Thymus (tissue), 11 donors: Measurements from ENCODE around the gene SUSD6. TPM values are rescaled to one million over a fixed set of nuclear protein-coding genes. Genes with fewer than 3 reads are reported as not detected.
"Not testable (repeated sequence)": the region's sequence is repeated elsewhere in the genome, so short reads cannot be mapped to it uniquely, and the experiment has no call there.

Experiments used
- DNase-seq, 9 donors: peaks; one replicate each; pipeline ENCODE4 v3.0.0-alpha.2; 2013; ENCODE audit warnings: low spot score in 9 of 9, low read depth in 6 of 9, missing footprints in 1 of 9
- H3K27ac ChIP-seq, 2 donors: one replicate each; pipeline ENCODE4 v1.5.1; 2013; ENCODE audit warnings: control low read depth in 1 of 2, low read depth in 1 of 2, low read length in 1 of 2, mild to moderate bottlenecking in 1 of 2, moderate library complexity in 1 of 2
- H3K27me3 ChIP-seq, 2 donors: one replicate each; pipeline ENCODE4 v1.5.1; 2013; ENCODE audit warnings: low read length in 1 of 2; ENCODE audit not compliant: control insufficient read depth in 2 of 2, insufficient read depth in 1 of 2
- H3K36me3 ChIP-seq, 2 donors: one replicate each; pipeline ENCODE4 v1.5.1; 2013; ENCODE audit warnings: low read length in 1 of 2, mild to moderate bottlenecking in 1 of 2, moderate library complexity in 1 of 2; ENCODE audit not compliant: control insufficient read depth in 2 of 2, insufficient read depth in 2 of 2
- H3K4me1 ChIP-seq, 2 donors: one replicate each; pipeline ENCODE4 v1.5.1; 2013; ENCODE audit warnings: low read length in 2 of 2; ENCODE audit not compliant: control insufficient read depth in 2 of 2, insufficient read depth in 2 of 2
- H3K4me3 ChIP-seq, 2 donors: one replicate each; pipeline ENCODE4 v1.5.1; 2013; ENCODE audit warnings: low read length in 2 of 2, control low read depth in 1 of 2, mild to moderate bottlenecking in 1 of 2
- H3K9me3 ChIP-seq, 2 donors: one replicate each; pipeline ENCODE4 v1.5.1; 2013; ENCODE audit warnings: low read length in 1 of 2, mild to moderate bottlenecking in 1 of 2; ENCODE audit not compliant: control insufficient read depth in 2 of 2, insufficient read depth in 1 of 2
- WGBS: extraction: QIAGEN DNeasy Blood & Tissue Kit; methylation state at CpG from one replicate; pipeline ENCODE4 v1.1.7; 2013; 5-methylcytosine and 5-hydroxymethylcytosine counted together
- polyA plus RNA-seq: library from polyadenylated mRNA; stranded (reverse); fragments of 200-250 nt; gene quantifications from one replicate; pipeline ENCODE4 v1.2.3, GENCODE V29; 2013
- total RNA-seq: library from RNA; stranded (reverse); fragments of 120-200 nt; gene quantifications from one replicate; pipeline ENCODE4 v1.2.4, GENCODE V29; 2013
- donor health status: healthy.

SUSD6 gene
- total and polyA plus RNA-seq, 2 donors: 7.8 to 23.7 TPM

DNA sequence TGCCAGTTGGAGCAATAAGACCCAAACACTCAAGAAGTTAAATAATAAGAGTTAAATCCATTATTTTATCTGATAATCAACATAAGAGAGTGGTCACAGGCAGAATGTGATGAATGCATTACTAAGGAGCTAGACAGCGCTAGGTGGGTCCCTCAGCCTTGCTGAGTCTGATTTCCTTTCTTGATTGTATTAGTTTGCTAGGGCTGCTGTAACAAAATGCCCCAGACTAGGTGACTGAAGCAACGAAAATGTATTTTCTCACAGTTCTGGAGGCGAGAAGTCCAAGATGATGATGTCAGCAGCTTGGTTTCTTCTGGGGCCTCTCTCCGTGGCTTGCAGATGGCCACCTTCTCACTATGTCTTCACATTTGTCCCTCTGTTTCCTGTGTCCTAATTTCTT, 28.6 kb upstream of the SUSD6 start:
- no peak for DNase-seq
- 99% methylated on average over 4 of the region's 4 CpGs for WGBS

DNA sequence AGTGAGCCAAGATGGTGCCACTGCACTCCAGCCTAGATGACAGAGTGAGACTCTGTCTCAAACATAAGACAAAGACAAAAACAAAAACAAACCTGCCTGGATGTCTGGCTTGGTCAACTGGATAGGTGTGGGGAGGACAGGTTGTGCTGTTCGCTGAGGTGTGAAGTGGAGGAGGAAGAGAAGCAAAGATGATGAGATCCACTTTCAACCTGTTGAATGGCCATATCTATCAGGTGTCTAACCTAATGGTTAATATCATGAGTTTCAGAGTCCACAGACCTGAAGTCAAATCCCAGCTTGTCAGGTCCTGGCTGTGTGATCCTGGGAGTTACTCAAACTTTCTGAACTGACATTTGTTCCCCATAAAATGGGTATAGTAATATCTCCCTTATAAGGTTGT, 27.0 kb upstream of the SUSD6 start:
- no peak overlapping the region for H3K4me3 ChIP-seq
- no peak overlapping the region for H3K27ac ChIP-seq
- H3K9me3 ChIP-seq: no peaks in the 10 kb centered on the region
- H3K27me3 ChIP-seq: peaks cover 0 to 3% of the 10 kb centered on the region in 2 donors
- no peak for DNase-seq
- no peaks in the 10 kb centered on the region for H3K4me1 ChIP-seq
- 98% methylated on average over 1 of the region's 1 CpG for WGBS
- no peaks in the 10 kb centered on the region for H3K36me3 ChIP-seq

More for the DNA sequence above, 28.6 kb upstream of the SUSD6 start:
- peaks cover 0 to 9% of the 10 kb centered on the region in 2 donors for H3K27me3 ChIP-seq
- no peak overlapping the region for H3K27ac ChIP-seq
- H3K9me3 ChIP-seq: no peaks in the 10 kb centered on the region
- H3K36me3 ChIP-seq: no peaks in the 10 kb centered on the region
- no peak overlapping the region for H3K4me3 ChIP-seq
- no peaks in the 10 kb centered on the region for H3K4me1 ChIP-seq

GRCh38 chr14:69586404-69586803, 25.0 kb upstream of the SUSD6 start:
- Histone ChIP-seq H3K4me1 (no peaks in the 10 kb centered on the region), H3K36me3 (no peaks in the 10 kb centered on the region), H3K27me3 (no peaks in the 10 kb centered on the region), H3K27ac (no peak overlapping the region), H3K9me3 (no peaks in the 10 kb centered on the region), H3K4me3 (no peak overlapping the region)
- no peak for DNase-seq
- WGBS: 77% methylated on average over 4 of the region's 4 CpGs

GRCh38 chr14:69587389-69587788, 24.0 kb upstream of the SUSD6 start:
- no peak overlapping the region for H3K4me3 ChIP-seq
- no peak overlapping the region for H3K27ac ChIP-seq
- H3K36me3 ChIP-seq: no peaks in the 10 kb centered on the region
- H3K4me1 ChIP-seq: peaks cover 0 to 3% of the 10 kb centered on the region in 2 donors
- 82% methylated on average over 8 of the region's 8 CpGs for WGBS
- DNase-seq: no peak
- no peaks in the 10 kb centered on the region for H3K27me3 ChIP-seq
- H3K9me3 ChIP-seq: no peaks in the 10 kb centered on the region

DNA sequence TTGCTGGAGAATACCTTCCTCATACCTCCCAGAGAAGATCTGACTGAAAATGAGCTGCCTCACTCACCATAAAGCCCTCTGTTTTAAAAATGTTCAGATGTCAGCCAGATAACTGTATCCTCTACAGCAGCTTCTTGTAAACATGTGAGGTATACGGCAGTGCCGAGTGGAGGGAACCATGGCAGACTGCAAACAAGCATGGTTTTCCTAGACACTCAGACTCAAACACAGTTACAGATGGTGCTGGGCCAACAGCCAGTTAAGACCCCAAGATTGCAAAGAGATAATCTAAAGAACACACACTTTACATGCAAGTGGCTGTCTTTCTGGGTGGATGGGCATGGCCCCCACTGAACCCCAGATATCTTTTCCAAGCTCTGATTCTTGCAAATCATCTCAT, 20.1 kb upstream of the SUSD6 start:
- Histone ChIP-seq H3K4me3 (no peak overlapping the region), H3K27ac (no peak overlapping the region), H3K4me1 (peaks cover 0 to 7% of the 10 kb centered on the region in 2 donors), H3K36me3 (no peaks in the 10 kb centered on the region), H3K27me3 (no peaks in the 10 kb centered on the region), H3K9me3 (no peaks in the 10 kb centered on the region)
- DNase-seq: no peak
- WGBS: over 99% methylated on average over 2 of the region's 2 CpGs

- H3K27ac ChIP-seq: peak overlapping the region; percentile 20 to 75
- peaks cover 0 to 7% of the 10 kb centered on the region in 2 donors for H3K4me1 ChIP-seq
- no peak overlapping the region for H3K4me3 ChIP-seq
- H3K27me3 ChIP-seq: no peaks in the 10 kb centered on the region
- DNase-seq: peak in 1 of 9 donors; percentile 23
- 90% methylated on average over 6 of the region's 6 CpGs for WGBS
- H3K36me3 ChIP-seq: no peaks in the 10 kb centered on the region
- no peaks in the 10 kb centered on the region for H3K9me3 ChIP-seq
Measured at GRCh38 chr14:69593018-69593677, 18.2 kb upstream of the SUSD6 start.

DNA sequence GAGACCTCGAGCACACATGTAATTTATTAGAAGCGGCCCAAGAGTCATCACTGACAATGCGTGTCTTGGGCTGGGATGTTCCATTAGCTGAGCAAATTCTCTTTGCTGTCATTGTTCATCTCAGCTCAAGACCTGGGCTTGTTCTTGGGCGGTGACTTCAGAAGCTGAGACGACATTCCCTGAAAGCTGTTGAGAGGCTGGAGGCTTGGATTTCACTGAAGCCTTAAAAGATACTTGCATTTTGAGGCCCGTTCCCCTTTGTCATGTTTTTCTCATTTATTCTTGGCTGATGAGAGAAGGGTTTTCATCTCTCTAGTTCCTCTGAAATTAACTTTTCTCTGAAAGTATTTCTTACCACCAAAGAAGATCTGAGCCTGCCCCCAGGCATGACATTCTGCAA, 16.6 kb upstream of the SUSD6 start:
- 95% methylated on average over 6 of the region's 6 CpGs for WGBS
- Histone ChIP-seq H3K36me3 (no peaks in the 10 kb centered on the region), H3K4me3 (no peak overlapping the region), H3K27ac (peak overlapping the region in 1 of 2 donors; percentile 51), H3K27me3 (no peaks in the 10 kb centered on the region), H3K9me3 (no peaks in the 10 kb centered on the region), H3K4me1 (peaks cover 0 to 7% of the 10 kb centered on the region in 2 donors)
- no peak for DNase-seq

DNA sequence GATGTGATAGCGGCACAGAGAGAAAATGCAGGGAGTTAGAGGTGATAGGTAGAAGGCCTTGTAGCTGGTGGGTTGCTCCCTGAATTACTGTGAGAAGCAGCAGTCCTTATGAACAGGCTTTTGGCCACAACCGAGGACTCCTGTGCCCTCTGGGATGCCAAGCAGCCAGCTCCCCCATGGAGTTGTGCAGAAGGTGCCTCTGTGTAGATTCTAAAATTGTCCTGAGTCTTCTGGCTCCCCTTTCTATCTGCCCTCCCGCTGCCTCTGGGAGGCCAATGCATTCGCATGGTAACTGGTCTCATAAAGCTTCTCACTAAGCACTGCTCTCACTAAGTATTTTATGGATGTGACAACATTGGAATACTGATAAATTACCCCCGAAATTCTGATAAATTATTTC, 16.1 kb upstream of the SUSD6 start:
- 94% methylated on average over 5 of the region's 5 CpGs for WGBS
- no peaks in the 10 kb centered on the region for H3K36me3 ChIP-seq
- H3K27ac ChIP-seq: peak overlapping the region in 1 of 2 donors; percentile 51
- H3K9me3 ChIP-seq: no peaks in the 10 kb centered on the region
- no peaks in the 10 kb centered on the region for H3K27me3 ChIP-seq
- peaks cover 0 to 7% of the 10 kb centered on the region in 2 donors for H3K4me1 ChIP-seq
- H3K4me3 ChIP-seq: no peak overlapping the region
- no peak for DNase-seq

- H3K36me3 ChIP-seq, DNase-seq, H3K27ac ChIP-seq, H3K9me3 ChIP-seq, H3K27me3 ChIP-seq, H3K4me3 ChIP-seq, H3K4me1 ChIP-seq: not testable (repeated sequence)
- WGBS: 98% methylated on average over 5 of the region's 5 CpGs
Measured at GRCh38 chr14:69599431-69599830, 12.0 kb upstream of the SUSD6 start.
